ENCODE results near the gene PRMT1. TPM values are rescaled to one million over a fixed set of nuclear protein-coding genes. Genes with fewer than 3 reads are reported as not detected.

The PRMT1 gene
- total RNA-seq, 4 donors from 2014 or later = 63.8 to 104 (median 78.2) TPM

GRCh38 chr19:49727217-49728030 is 50.4 kb downstream of the PRMT1 start:
- no peak for TF ChIP-seq CTCF (IDR thresholded peaks at IDR 0.05; ENCODE audit: low read depth)

GRCh38 chr19:49730166-49730565 is 53.1 kb downstream of the PRMT1 start:
- no peak for TF ChIP-seq CTCF (IDR thresholded peaks at IDR 0.05; ENCODE audit: low read depth)

Small RNAs within 50 kb of the gene (small RNA-seq; reads per million reads assigned to genes)
- gene MIR5088 = not detected

Other genes starting within 250 kb of the PRMT1 start
- 1 to 10 TPM; 1.7 to 3.6 (median 2.8) TPM for gene SLC17A7, start 235.7 kb upstream of the PRMT1 start, total RNA-seq
- 10 to 100 TPM; 53.3 to 99.7 (median 83.2) TPM for gene PIH1D1, start 225.5 kb upstream of the PRMT1 start, total RNA-seq
- 10 to 100 TPM; 35.4 to 80.4 (median 50.3) TPM for gene ALDH16A1, start 224.0 kb upstream of the PRMT1 start, total RNA-seq
- 10 to 100 TPM in 1 of 4 donors, 1 to 10 TPM in 3; 3.2 to 11.5 (median 4.4) TPM for gene FLT3LG, start 203.1 kb upstream of the PRMT1 start, total RNA-seq
- gene RPL13A, start 189.7 kb upstream of the PRMT1 start, total RNA-seq = 1,000 to 10,000 TPM; 2,421 to 3,217 (median 2,855) TPM
- gene RPS11, start 180.8 kb upstream of the PRMT1 start, total RNA-seq = 1,000 to 10,000 TPM; 3,504 to 5,080 (median 4,743) TPM
- 100 to 1,000 TPM; 208 to 517 (median 336) TPM for gene FCGRT, start 164.6 kb upstream of the PRMT1 start, total RNA-seq
- 10 to 100 TPM; 21.4 to 45.1 (median 36.7) TPM for gene RCN3, start 149.3 kb upstream of the PRMT1 start, total RNA-seq
- gene NOSIP, start 96.7 kb upstream of the PRMT1 start, total RNA-seq = 10 to 100 TPM; 39.1 to 63.4 (median 49.0) TPM
- gene PRRG2, start 96.0 kb upstream of the PRMT1 start, total RNA-seq = under 1 TPM in 2 of 4 donors, not detected in 2; 0.51 to 0.75 TPM
- 10 to 100 TPM in 1 of 4 donors, 1 to 10 TPM in 3; 4.6 to 15.4 (median 6.2) TPM for gene PRR12, start 86.1 kb upstream of the PRMT1 start, total RNA-seq
- gene RRAS, start 37.1 kb upstream of the PRMT1 start, total RNA-seq = 100 to 1,000 TPM in 2 of 4 donors, 10 to 100 TPM in 2; 62.9 to 113 (median 101) TPM
- gene SCAF1, start 35.1 kb upstream of the PRMT1 start, total RNA-seq = 10 to 100 TPM in 3 of 4 donors, 1 to 10 TPM in 1; 8.8 to 33.3 (median 11.3) TPM
- gene IRF3, start 11.4 kb upstream of the PRMT1 start, total RNA-seq = 10 to 100 TPM; 21.8 to 66.5 (median 39.0) TPM
- 1 to 10 TPM; 2.1 to 7.9 (median 3.3) TPM for gene BCL2L12, start 11.3 kb upstream of the PRMT1 start, total RNA-seq
- 1 to 10 TPM in 3 of 4 donors, not detected in 1; 1.0 to 2.6 (median 2.1) TPM for gene ADM5, start 12.3 kb downstream of the PRMT1 start, total RNA-seq
- 1 to 10 TPM in 1 of 4 donors, under 1 TPM in 2, not detected in 1; 0.38 to 2.6 (median 0.85) TPM for gene CPT1C, start 13.8 kb downstream of the PRMT1 start, total RNA-seq
- 1 to 10 TPM in 1 of 4 donors, under 1 TPM in 3; 0.49 to 2.8 (median 0.59) TPM for gene TSKS, start 86.0 kb downstream of the PRMT1 start, total RNA-seq
- gene AP2A1, start 89.7 kb downstream of the PRMT1 start, total RNA-seq = 100 to 1,000 TPM in 1 of 4 donors, 10 to 100 TPM in 3; 48.9 to 112 (median 57.9) TPM
- gene FUZ, start 136.0 kb downstream of the PRMT1 start, total RNA-seq = 10 to 100 TPM in 3 of 4 donors, 1 to 10 TPM in 1; 6.7 to 18.6 (median 13.3) TPM
- gene MED25, start 141.0 kb downstream of the PRMT1 start, total RNA-seq = 10 to 100 TPM; 15.2 to 30.5 (median 16.4) TPM
- gene PTOV1, start 173.9 kb downstream of the PRMT1 start, total RNA-seq = 10 to 100 TPM; 39.3 to 65.9 (median 44.2) TPM
- 10 to 100 TPM; 25.9 to 48.0 (median 38.7) TPM for gene PNKP, start 190.3 kb downstream of the PRMT1 start, total RNA-seq
- 10 to 100 TPM in 2 of 4 donors, 1 to 10 TPM in 2; 5.5 to 20.3 (median 9.1) TPM for gene AKT1S1, start 200.1 kb downstream of the PRMT1 start, total RNA-seq
- gene TBC1D17, start 200.4 kb downstream of the PRMT1 start, total RNA-seq = 10 to 100 TPM; 19.2 to 60.8 (median 29.1) TPM
- 1 to 10 TPM in 1 of 4 donors, under 1 TPM in 1, not detected in 2; 0.22 to 9.3 TPM for gene IL4I1, start 219.6 kb downstream of the PRMT1 start, total RNA-seq

Measured in subcutaneous adipose tissue (tissue), 4 donors.